IgD-negative memory B cell (primary cell): ENCODE data around the gene MT1H. TPM values are rescaled to one million over a fixed set of nuclear protein-coding genes. Genes with fewer than 3 reads are reported as not detected.
A peak's percentile ranks its signal among the peaks of the same experiment; 100 is the strongest.

ENCODE experiments used
- H3K27ac Mint-ChIP-seq, 3 donors: one replicate each; pipeline ENCODE4 v1.8.0; 2020 to 2022; ENCODE audit warnings: mild to moderate bottlenecking in 3 of 3, mixed read lengths in 3 of 3, moderate library complexity in 1 of 3
- H3K27me3 Mint-ChIP-seq: one replicate; pipeline ENCODE4 v1.8.0; 2021; ENCODE audit warnings: mixed read lengths
- H3K36me3 Mint-ChIP-seq: one replicate; pipeline ENCODE4 v1.8.0; 2020; ENCODE audit warnings: mild to moderate bottlenecking, mixed read lengths
- H3K4me1 Mint-ChIP-seq, 3 donors: one replicate each; pipeline ENCODE4 v1.8.0; 2020 to 2022; ENCODE audit warnings: mixed read lengths in 3 of 3, mild to moderate bottlenecking in 1 of 3
- H3K4me3 Mint-ChIP-seq, 4 donors: one replicate each; pipeline ENCODE4 v1.8.0; 2020 to 2022; ENCODE audit warnings: mild to moderate bottlenecking in 4 of 4, mixed read lengths in 4 of 4, moderate library complexity in 3 of 4
- H3K9me3 Mint-ChIP-seq, 3 donors: one replicate each; pipeline ENCODE4 v1.8.0; 2020 to 2021; ENCODE audit warnings: mixed read lengths in 3 of 3, mild to moderate bottlenecking in 1 of 3
- polyA plus RNA-seq: library from polyadenylated mRNA; unstranded; fragments of 300-500 nt; fragmentation: Illumina TruSeq; gene quantifications from one replicate; pipeline ENCODE4 v1.2.3, GENCODE V29; 2021

The MT1H gene
- polyA plus RNA-seq, 1 donor from 2014 or later: not detected

DNA sequence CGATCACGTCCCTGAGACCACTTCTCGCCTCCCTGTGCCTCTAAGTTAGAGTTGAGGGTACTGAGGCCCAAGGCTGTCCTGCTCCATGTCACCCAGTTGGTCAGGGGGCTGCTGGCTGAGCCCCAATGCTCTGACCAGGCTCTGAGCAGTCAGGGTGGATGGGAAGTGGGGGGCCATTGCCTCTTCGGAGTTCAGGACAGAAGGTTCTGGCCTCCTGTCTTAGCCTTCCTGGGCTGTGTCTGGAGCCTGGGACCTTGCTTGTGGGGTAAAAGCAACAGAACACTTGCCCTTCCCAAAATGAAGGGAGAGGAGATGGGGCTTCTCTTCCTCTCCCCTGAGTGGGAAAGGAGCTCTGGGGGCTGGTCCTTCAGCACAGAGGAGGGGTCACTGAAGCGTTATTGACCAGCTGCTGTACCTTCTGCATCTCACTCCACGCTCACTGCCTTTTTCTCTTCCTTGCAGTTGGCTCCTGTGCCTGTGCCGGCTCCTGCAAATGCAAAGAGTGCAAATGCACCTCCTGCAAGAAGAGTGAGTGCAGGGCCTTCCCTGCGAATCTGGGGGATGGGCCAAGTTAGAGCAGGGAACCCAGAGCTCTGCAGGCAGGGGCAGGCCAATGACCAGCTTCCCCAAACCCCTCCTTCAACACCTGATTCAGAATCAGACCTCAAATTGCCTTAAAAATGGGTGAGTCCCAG is 13.2 kb downstream of the MT1H start:
- Mint-ChIP-seq H3K27me3 (peaks cover 8% of the 10 kb centered on the region), H3K27ac (peak overlapping the region in 1 of 3 donors; percentile 10), H3K36me3 (no peaks in the 10 kb centered on the region), H3K4me3 (peak overlapping the region; percentile 83 to 95 (median 89)), H3K9me3 (peaks cover 1 to 7% (median 3%) of the 10 kb centered on the region in 3 donors), H3K4me1 (peaks cover 0 to 10% (median 6%) of the 10 kb centered on the region in 3 donors)

DNA sequence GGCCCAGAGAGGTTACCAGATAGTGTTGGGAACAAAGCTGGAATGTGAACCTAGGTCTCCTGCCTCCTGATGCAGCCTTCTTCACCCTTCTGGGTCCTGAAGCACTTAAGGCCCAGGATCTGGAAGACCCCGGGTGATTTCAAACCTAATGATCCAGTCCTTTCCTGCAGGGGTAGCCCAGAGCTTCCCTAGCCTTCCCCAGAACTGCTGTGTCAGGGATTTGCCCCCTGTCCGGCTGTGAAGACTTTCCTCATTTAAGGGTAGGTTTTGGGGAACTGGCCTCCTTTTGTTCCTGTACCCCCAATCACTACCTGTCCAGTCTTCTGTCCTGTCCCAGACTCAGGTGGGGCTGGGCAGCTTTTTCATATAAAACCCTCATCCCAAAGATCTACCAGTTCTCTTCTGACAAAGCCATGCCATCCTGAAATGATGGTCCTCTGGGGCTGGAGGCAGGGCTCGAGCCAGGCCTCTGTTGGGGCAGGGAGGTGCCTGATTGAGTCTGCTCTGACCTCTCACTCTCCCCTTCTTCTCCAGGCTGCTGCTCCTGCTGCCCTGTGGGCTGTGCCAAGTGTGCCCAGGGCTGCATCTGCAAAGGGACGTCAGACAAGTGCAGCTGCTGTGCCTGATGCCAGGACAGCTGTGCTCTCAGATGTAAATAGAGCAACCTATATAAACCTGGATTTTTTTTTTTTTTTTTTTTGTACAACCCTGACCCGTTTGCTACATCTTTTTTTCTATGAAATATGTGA is 14.0 kb downstream of the MT1H start:
- H3K4me3 Mint-ChIP-seq: peak overlapping the region in 1 of 4 donors; percentile 83
- H3K27me3 Mint-ChIP-seq: peaks cover 8% of the 10 kb centered on the region
- peaks cover 1 to 7% (median 6%) of the 10 kb centered on the region in 3 donors for H3K9me3 Mint-ChIP-seq
- H3K27ac Mint-ChIP-seq: no peak overlapping the region
- H3K4me1 Mint-ChIP-seq: peaks cover 0 to 10% (median 6%) of the 10 kb centered on the region in 3 donors
- H3K36me3 Mint-ChIP-seq: no peaks in the 10 kb centered on the region

DNA sequence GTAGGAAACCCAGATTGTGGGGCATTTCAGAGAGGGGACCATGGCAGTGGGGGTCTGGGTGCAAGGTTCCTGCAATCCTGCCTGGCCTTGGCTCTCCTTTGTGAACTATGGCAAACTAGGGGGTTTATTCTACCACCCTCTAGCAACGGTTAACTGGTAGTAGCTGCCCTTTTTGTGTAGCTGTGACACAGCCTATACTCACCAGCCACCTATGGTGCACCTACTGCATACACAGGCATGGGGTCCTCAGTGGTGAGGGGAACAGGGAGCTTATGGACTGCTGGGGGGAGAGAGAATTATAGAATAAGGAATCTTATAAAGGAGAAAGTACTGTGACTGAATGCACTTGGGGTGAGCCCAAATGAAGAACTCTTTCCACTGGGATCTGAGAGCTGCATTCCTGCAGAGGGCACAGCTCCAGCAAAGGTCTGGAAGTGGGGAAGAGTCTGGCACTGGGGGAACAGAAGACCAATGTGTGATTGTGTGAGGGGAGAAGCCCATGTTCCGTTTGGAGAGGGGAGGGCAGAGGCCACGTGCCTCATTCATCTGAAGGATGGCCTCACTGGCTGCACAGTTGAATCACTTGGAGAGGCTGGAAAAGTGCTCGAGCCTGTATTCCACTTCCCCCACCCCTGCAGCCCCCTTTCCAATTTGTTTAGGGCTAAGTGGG is 14.8 kb downstream of the MT1H start:
- no peaks in the 10 kb centered on the region for H3K36me3 Mint-ChIP-seq
- no peak overlapping the region for H3K4me3 Mint-ChIP-seq
- no peak overlapping the region for H3K27ac Mint-ChIP-seq
- peaks cover 0 to 10% (median 6%) of the 10 kb centered on the region in 3 donors for H3K4me1 Mint-ChIP-seq
- peaks cover 12% of the 10 kb centered on the region for H3K27me3 Mint-ChIP-seq
- peaks cover 1 to 7% (median 6%) of the 10 kb centered on the region in 3 donors for H3K9me3 Mint-ChIP-seq

DNA sequence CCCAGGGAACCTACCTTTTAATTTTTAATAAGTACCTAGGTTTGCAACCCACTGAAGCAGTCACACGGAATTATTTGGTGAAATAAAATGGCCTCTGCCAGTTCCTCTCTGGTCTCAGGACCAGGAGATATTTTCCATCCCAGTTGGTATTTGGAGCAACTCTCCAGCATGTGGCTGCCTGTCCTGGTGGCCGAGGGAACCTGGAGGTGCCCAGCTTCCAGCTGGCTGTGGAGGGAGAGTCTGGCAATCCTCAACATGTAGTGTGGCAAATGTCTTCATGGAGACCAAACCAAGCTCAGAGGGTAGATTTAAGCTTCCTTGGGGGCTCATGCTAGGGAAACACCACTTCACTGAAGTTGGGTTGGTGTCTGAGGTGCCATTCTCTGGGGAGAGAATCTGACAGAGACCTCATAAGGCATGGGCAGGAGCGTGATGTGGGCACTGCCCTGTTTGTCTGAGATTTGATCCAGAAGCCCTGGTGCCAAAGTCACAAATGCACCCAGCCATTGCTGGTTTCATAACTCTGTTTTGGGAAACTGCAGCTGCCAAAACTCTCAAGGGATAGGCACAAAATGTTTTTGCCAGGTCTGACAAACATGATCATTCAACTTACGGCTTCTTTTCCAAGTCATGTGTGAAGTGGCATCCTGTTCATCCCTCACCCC is 15.4 kb downstream of the MT1H start:
- H3K27ac Mint-ChIP-seq: no peak overlapping the region
- no peak overlapping the region for H3K4me3 Mint-ChIP-seq
- peaks cover 0 to 10% (median 6%) of the 10 kb centered on the region in 3 donors for H3K4me1 Mint-ChIP-seq
- H3K9me3 Mint-ChIP-seq: peaks cover 1 to 7% (median 6%) of the 10 kb centered on the region in 3 donors
- H3K36me3 Mint-ChIP-seq: no peaks in the 10 kb centered on the region
- H3K27me3 Mint-ChIP-seq: peaks cover 14% of the 10 kb centered on the region

- Mint-ChIP-seq H3K36me3 (no peaks in the 10 kb centered on the region), H3K27me3 (peaks cover 19% of the 10 kb centered on the region), H3K4me3 (no peak overlapping the region), H3K9me3 (peaks cover 1 to 8% (median 7%) of the 10 kb centered on the region in 3 donors), H3K27ac (no peak overlapping the region), H3K4me1 (peaks cover 0 to 6% (median 5%) of the 10 kb centered on the region in 3 donors)
Measured at GRCh38 chr16:56686758-56687157, 17.1 kb downstream of the MT1H start.

- peak overlapping the region in 1 of 4 donors; percentile 57 for H3K4me3 Mint-ChIP-seq
- H3K27ac Mint-ChIP-seq: no peak overlapping the region
- peaks cover 1 to 8% (median 7%) of the 10 kb centered on the region in 3 donors for H3K9me3 Mint-ChIP-seq
- H3K4me1 Mint-ChIP-seq: peaks cover 0 to 3% (median 0%) of the 10 kb centered on the region in 3 donors
- peaks cover 18% of the 10 kb centered on the region for H3K27me3 Mint-ChIP-seq
- H3K36me3 Mint-ChIP-seq: no peaks in the 10 kb centered on the region
Measured at GRCh38 chr16:56688762-56689161, 19.1 kb downstream of the MT1H start.

- no peak overlapping the region for H3K27ac Mint-ChIP-seq
- H3K9me3 Mint-ChIP-seq: peaks cover 1 to 8% (median 7%) of the 10 kb centered on the region in 3 donors
- no peak overlapping the region for H3K4me3 Mint-ChIP-seq
- H3K36me3 Mint-ChIP-seq: no peaks in the 10 kb centered on the region
- H3K27me3 Mint-ChIP-seq: peaks cover 16% of the 10 kb centered on the region
- H3K4me1 Mint-ChIP-seq: peaks cover 0 to 2% (median 0%) of the 10 kb centered on the region in 3 donors
Measured at GRCh38 chr16:56689171-56689570, 19.6 kb downstream of the MT1H start.

DNA sequence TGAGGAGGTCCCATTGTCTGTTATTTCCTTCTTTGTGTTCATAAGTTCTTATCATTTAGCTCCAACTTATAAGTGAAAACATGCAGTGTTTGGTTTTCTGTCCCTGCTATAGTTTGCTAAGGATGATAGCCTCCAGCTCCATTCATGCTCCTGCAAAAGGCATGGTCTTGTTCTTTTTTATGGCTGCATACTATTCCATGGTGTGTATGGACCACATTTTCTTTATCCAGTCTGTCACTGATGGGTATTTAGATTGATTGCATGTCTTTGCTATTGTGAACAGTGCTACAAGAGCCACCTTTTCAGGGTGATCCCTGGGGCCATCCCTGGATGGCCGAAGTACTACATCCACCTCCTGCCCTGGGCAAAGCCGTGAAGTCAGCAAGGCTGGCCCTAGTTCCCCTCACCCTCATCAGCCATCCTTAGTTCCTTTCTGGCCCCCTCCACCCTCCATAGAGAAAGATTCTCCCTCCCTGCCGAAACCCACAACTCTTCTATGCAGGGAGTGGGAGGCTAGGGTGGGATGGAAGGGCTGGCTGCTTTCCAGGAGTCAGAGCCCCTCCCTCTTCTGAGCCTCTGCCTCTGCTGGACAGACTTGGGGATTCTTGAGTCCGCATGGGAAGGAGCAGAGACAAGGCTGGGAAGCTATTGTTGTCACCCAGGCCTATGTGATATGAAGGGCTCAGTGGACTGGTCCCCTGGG is 21.0 kb downstream of the MT1H start:
- no peaks in the 10 kb centered on the region for H3K4me1 Mint-ChIP-seq
- H3K9me3 Mint-ChIP-seq: peaks cover 1 to 8% (median 7%) of the 10 kb centered on the region in 3 donors
- H3K4me3 Mint-ChIP-seq: no peak overlapping the region
- no peaks in the 10 kb centered on the region for H3K36me3 Mint-ChIP-seq
- peaks cover 16% of the 10 kb centered on the region for H3K27me3 Mint-ChIP-seq
- no peak overlapping the region for H3K27ac Mint-ChIP-seq

- Mint-ChIP-seq H3K9me3 (peaks cover 0 to 5% (median under 1%) of the 10 kb centered on the region in 3 donors), H3K4me1 (no peaks in the 10 kb centered on the region), H3K27ac (no peak overlapping the region), H3K27me3 (peaks cover 14% of the 10 kb centered on the region), H3K4me3 (no peak overlapping the region), H3K36me3 (no peaks in the 10 kb centered on the region)
Measured at GRCh38 chr16:56691885-56692284, 22.3 kb downstream of the MT1H start.

DNA sequence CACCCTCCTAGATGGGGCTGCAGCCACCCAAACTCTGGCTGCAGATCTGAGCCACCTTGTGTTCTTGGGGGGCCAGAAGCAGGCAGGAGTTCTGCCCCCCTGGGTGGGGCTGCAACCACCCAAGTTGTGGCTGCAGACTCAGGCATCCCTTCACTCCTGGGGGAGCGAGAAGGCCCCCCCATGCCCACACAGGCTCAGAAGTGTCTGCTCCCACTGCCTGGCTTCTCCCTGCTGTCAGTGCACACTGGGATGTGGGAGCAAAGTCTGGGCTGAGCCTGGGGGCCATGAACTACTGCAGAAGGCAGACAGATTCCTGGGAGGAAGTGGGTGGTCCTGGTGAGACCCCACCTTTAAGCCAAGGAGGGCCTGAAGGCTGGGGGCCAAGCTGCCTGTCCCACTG is 25.6 kb downstream of the MT1H start:
- Mint-ChIP-seq H3K4me1 (no peaks in the 10 kb centered on the region), H3K36me3 (no peaks in the 10 kb centered on the region), H3K27ac (no peak overlapping the region), H3K4me3 (no peak overlapping the region), H3K27me3 (peaks cover 4% of the 10 kb centered on the region), H3K9me3 (peaks cover 0 to 5% (median 2%) of the 10 kb centered on the region in 3 donors)

GRCh38 chr16:56697456-56698155 is 28.0 kb downstream of the MT1H start:
- no peaks in the 10 kb centered on the region for H3K36me3 Mint-ChIP-seq
- H3K27me3 Mint-ChIP-seq: no peaks in the 10 kb centered on the region
- H3K4me1 Mint-ChIP-seq: peaks cover 0 to 4% (median 3%) of the 10 kb centered on the region in 3 donors
- no peak overlapping the region for H3K4me3 Mint-ChIP-seq
- H3K27ac Mint-ChIP-seq: no peak overlapping the region
- H3K9me3 Mint-ChIP-seq: peaks cover 0 to 3% (median 2%) of the 10 kb centered on the region in 3 donors

DNA sequence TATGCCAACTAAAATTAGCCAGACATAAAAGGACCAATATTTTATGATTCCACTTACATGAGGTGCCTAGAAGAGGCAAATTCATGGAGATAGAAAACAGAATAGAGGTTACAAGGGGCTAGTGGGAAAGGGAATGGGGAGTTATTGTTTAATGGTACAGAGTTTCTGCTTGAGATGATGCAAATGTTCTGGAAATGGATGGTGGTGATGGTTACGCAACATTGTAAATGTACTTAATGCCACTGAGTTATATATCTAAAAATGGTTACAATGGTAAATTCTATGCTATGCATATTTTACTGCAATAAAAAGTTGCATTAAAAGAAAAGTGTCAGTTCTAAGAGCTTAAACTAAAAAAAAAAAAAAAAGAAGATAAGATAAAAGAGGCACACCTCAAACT is 30.6 kb downstream of the MT1H start:
- Mint-ChIP-seq H3K4me1 (peaks cover 0 to 5% (median 4%) of the 10 kb centered on the region in 3 donors), H3K36me3 (no peaks in the 10 kb centered on the region), H3K9me3 (peaks cover 0 to 3% (median 2%) of the 10 kb centered on the region in 3 donors), H3K4me3 (no peak overlapping the region), H3K27ac (no peak overlapping the region), H3K27me3 (no peaks in the 10 kb centered on the region)

DNA sequence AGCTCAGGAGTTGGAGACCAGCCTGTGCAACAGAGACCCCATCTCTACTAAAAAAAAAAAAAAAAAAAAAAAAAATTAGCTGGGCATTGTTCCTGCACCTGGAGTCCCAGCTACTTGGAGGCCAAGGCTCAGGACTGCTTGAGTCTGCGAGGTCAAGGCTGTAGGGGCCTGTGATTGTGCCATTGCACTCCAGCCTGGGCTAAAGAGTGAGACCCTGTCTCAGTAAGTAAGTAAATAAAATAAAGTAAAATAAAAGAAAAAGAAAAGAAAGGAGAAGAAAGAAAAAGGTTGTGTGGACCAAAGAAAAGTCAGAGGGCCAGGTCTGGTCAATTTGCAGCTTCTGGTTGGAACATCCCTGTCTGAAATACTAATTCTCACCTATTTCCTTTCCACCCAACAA is 31.0 kb downstream of the MT1H start:
- H3K27me3 Mint-ChIP-seq: no peaks in the 10 kb centered on the region
- H3K27ac Mint-ChIP-seq: no peak overlapping the region
- H3K36me3 Mint-ChIP-seq: no peaks in the 10 kb centered on the region
- H3K4me1 Mint-ChIP-seq: peaks cover 0 to 5% (median 4%) of the 10 kb centered on the region in 3 donors
- peaks cover 0 to 3% (median 2%) of the 10 kb centered on the region in 3 donors for H3K9me3 Mint-ChIP-seq
- no peak overlapping the region for H3K4me3 Mint-ChIP-seq
